IMR-90 (cell line): ENCODE results near the gene TBC1D4. TPM values are rescaled to one million over a fixed set of nuclear protein-coding genes. Genes with fewer than 3 reads are reported as not detected.

Experiments used
- ATAC-seq: fragments of 200-7000 bp; cut with Tn5 transposase; 2 replicates; pipeline ENCODE4 v1.9.1; 2020; ENCODE audit warnings: low read depth, mild to moderate bottlenecking, moderate library complexity
- BruUV-seq: library from RNA; stranded (reverse); fragments of 400-500 nt; replicated peaks from 2 replicates; lab custom pipeline; 2021; lab: Mats Ljungman, UMichigan
- CTCF ChIA-PET: fragments of 300-600 bp; formaldehyde crosslinking; extraction: SDS; loops from one replicate; lab custom pipeline; 2021; ENCODE audit warnings: antibody characterized with exemption; lab: Yijun Ruan, JAX
- POLR2A ChIA-PET: fragments of 300-600 bp; sonication (Branson Sonifier 250); formaldehyde crosslinking; loops from one replicate; lab custom pipeline; 2022; ENCODE audit warnings: antibody characterized with exemption; ENCODE audit not compliant: unreplicated experiment; lab: Charles Lee
- DNase-seq: peaks from one replicate; pipeline ENCODE4 v3.0.0; 2013
- H2AFZ ChIP-seq: replicated peaks from 2 replicates; pipeline ENCODE3; 2013; ENCODE audit warnings: low read length, mild to moderate bottlenecking; ENCODE audit not compliant: poor library complexity
- H2AK5ac ChIP-seq: 2 replicates; pipeline ENCODE4 v1.6.1; 2013; ENCODE audit warnings: low read depth, low read length, inconsistent platforms
- H2AK9ac ChIP-seq: replicated peaks from 2 replicates; pipeline ENCODE3; 2013; ENCODE audit warnings: mild to moderate bottlenecking, low read depth, low read length, moderate library complexity; ENCODE audit not compliant: poor library complexity
- H2BK120ac ChIP-seq: 2 replicates; pipeline ENCODE4 v1.6.1; 2013; ENCODE audit warnings: low read depth, low read length, inconsistent platforms
- H2BK15ac ChIP-seq: 3 replicates; pipeline ENCODE4 v1.6.1; 2013; ENCODE audit warnings: low read depth, low read length, inconsistent platforms
- H2BK20ac ChIP-seq: 2 replicates; pipeline ENCODE4 v1.6.1; 2013; ENCODE audit warnings: low read depth, mild to moderate bottlenecking, inconsistent platforms, low read length, moderate library complexity
- H2BK5ac ChIP-seq: 2 replicates; pipeline ENCODE4 v1.6.1; 2013; ENCODE audit warnings: mild to moderate bottlenecking, low read depth, low read length, inconsistent platforms; ENCODE audit not compliant: poor library complexity, severe bottlenecking
- H3K14ac ChIP-seq: replicated peaks from 2 replicates; pipeline ENCODE4 v1.6.1; 2013; ENCODE audit warnings: low read depth, low read length, inconsistent platforms
- H3K18ac ChIP-seq: 2 replicates; pipeline ENCODE4 v1.6.1; 2013; ENCODE audit warnings: low read depth, low read length, control low read depth
- H3K23ac ChIP-seq: 2 replicates; pipeline ENCODE4 v1.6.1; 2013; ENCODE audit warnings: low read depth, low read length, inconsistent platforms
- H3K27ac ChIP-seq: 2 replicates; pipeline ENCODE4 v1.5.1; 2013; ENCODE audit warnings: mild to moderate bottlenecking, control low read depth, low read length; ENCODE audit not compliant: insufficient read depth
- H3K27me3 ChIP-seq: 2 replicates; pipeline ENCODE4 v1.6.1; 2013; ENCODE audit warnings: low read length; ENCODE audit not compliant: control insufficient read depth, insufficient read depth
- H3K36me3 ChIP-seq: 2 replicates; pipeline ENCODE4 v1.6.1; 2013; ENCODE audit warnings: low read length, mixed read lengths; ENCODE audit not compliant: control insufficient read depth, insufficient read depth
- H3K4ac ChIP-seq: 2 replicates; pipeline ENCODE4 v1.6.1; 2013; ENCODE audit warnings: low read depth, low read length, inconsistent platforms
- H3K4me1 ChIP-seq: 2 replicates; pipeline ENCODE4 v1.6.1; 2013; ENCODE audit warnings: low read length, mixed read lengths; ENCODE audit not compliant: control insufficient read depth, insufficient read depth
- H3K4me2 ChIP-seq: 2 replicates; pipeline ENCODE4 v1.6.1; 2013; ENCODE audit warnings: low read depth, mild to moderate bottlenecking, control low read depth, low read length, moderate library complexity
- H3K4me3 ChIP-seq: 2 replicates; pipeline ENCODE4 v1.5.1; 2013; ENCODE audit warnings: low read depth, mild to moderate bottlenecking, control low read depth, low read length, moderate library complexity; ENCODE audit not compliant: insufficient read depth
- H3K56ac ChIP-seq: 2 replicates; pipeline ENCODE4 v1.6.1; 2013; ENCODE audit warnings: low read length, inconsistent platforms; ENCODE audit not compliant: insufficient read depth; ENCODE audit errors: extremely low read depth
- H3K79me1 ChIP-seq, 2 experiments: 2 replicates each; pipeline ENCODE4 v1.6.1; 2013; ENCODE audit warnings: low read length in 2 of 2, inconsistent platforms in 1 of 2, low read depth in 1 of 2
- H3K9ac ChIP-seq: 2 replicates; pipeline ENCODE4 v1.6.1; 2013; ENCODE audit warnings: low read depth, low read length, control low read depth
- H3K9me1 ChIP-seq: 2 replicates; pipeline ENCODE4 v1.6.1; 2013; ENCODE audit warnings: low read length, inconsistent platforms; ENCODE audit not compliant: insufficient read depth
- H3K9me3 ChIP-seq: 2 replicates; pipeline ENCODE4 v1.6.1; 2013; ENCODE audit warnings: low read length; ENCODE audit not compliant: control insufficient read depth, insufficient read depth
- H4K20me1 ChIP-seq: 2 replicates; pipeline ENCODE4 v1.6.1; 2013; ENCODE audit warnings: low read length, inconsistent platforms; ENCODE audit not compliant: insufficient read depth
- H4K5ac ChIP-seq: 2 replicates; pipeline ENCODE4 v1.6.1; 2013; ENCODE audit warnings: mild to moderate bottlenecking, low read depth, low read length, control low read depth
- H4K8ac ChIP-seq, 2 experiments: 2 replicates each; pipeline ENCODE4 v1.6.1; 2013; ENCODE audit warnings: low read depth in 2 of 2, low read length in 2 of 2, control low read depth in 1 of 2, inconsistent platforms in 1 of 2
- H4K91ac ChIP-seq: 2 replicates; pipeline ENCODE4 v1.6.1; 2013; ENCODE audit warnings: low read depth, low read length, inconsistent platforms; ENCODE audit not compliant: insufficient read depth
- BHLHE40 ChIP-seq: fragments of 150-350 bp; IDR thresholded peaks from 2 replicates; pipeline ENCODE4 v1.6.1; 2016; ENCODE audit warnings: mild to moderate bottlenecking, low read depth, low read length
- CEBPB ChIP-seq: IDR thresholded peaks from 2 replicates; pipeline ENCODE4 v1.6.1; 2012; ENCODE audit warnings: low read depth, low read length, improper control_type of control experiment
- CTCF ChIP-seq: conservative IDR thresholded peaks from 2 replicates; pipeline ENCODE4 v1.5.1; 2012; ENCODE audit warnings: mild to moderate bottlenecking, low read depth, low read length, improper control_type of control experiment
- FOS ChIP-seq: fragments of 150-350 bp; IDR thresholded peaks from 2 replicates; pipeline ENCODE4 v1.6.1; 2016; ENCODE audit warnings: low read depth, low read length
- MXI1 ChIP-seq: IDR thresholded peaks from 2 replicates; pipeline ENCODE4 v1.6.1; 2012; ENCODE audit warnings: low read depth, mild to moderate bottlenecking, low read length, moderate library complexity, borderline replicate concordance
- RCOR1 ChIP-seq: IDR thresholded peaks from 2 replicates; pipeline ENCODE4 v1.6.1; 2012; ENCODE audit warnings: mild to moderate bottlenecking, low read length, improper control_type of control experiment; ENCODE audit not compliant: insufficient replicate concordance
- RFX5 ChIP-seq: IDR thresholded peaks from 2 replicates; pipeline ENCODE4 v1.8.0; 2012; ENCODE audit warnings: low read depth, mild to moderate bottlenecking, low read length, moderate library complexity
- WGBS, 2 experiments: methylation state at CpG; one replicate each; pipeline versions ENCODE4 v1.1.5 to v1.1.7; 2013; ENCODE audit warnings: missing lambda C conversion rate in 2 of 2; ENCODE audit not compliant: insufficient read length in 1 of 2; ENCODE audit errors: extremely low coverage in 2 of 2; 5-methylcytosine and 5-hydroxymethylcytosine counted together
- dilution Hi-C: fragments of 300-500 bp; cut with HindIII; formaldehyde crosslinking; loops from one replicate; pipeline ENCODE4 v1.14.3; 2018; ENCODE audit warnings: low sequenced_read_pairs; ENCODE audit not compliant: unreplicated experiment
- in situ Hi-C: fragments of 300-500 bp; cut with MboI; formaldehyde crosslinking; loops from 3 replicates; pipeline ENCODE4 v1.14.3; 2019; ENCODE audit warnings: low sequenced_read_pairs, inconsistent platforms, mixed read lengths
- intact Hi-C: fragments of 100-400 bp; cut with micrococcal nuclease; formaldehyde crosslinking; loops from 2 replicates; pipeline ENCODE4 v1.10.0; 2022
- polyA plus RNA-seq, 3 experiments: library from polyadenylated mRNA; depleted of rRNA; stranded (reverse); fragments of >200 nt; gene quantifications; 2 replicates each; pipeline ENCODE4 v1.2.3, GENCODE V29; 2012; ENCODE audit warnings: low replicate concordance in 1 of 3
- total RNA-seq: library from RNA; depleted of rRNA; stranded (reverse); fragments of >200 nt; gene quantifications from 2 replicates; pipeline ENCODE4 v1.2.3, GENCODE V29; 2012

Gene TBC1D4
- total and polyA plus RNA-seq, 2 of the 4 experiments (the other 2 are of a cell fraction): 7.5 to 22.8 TPM

GRCh38 chr13:75366380-75367280 is 115.3 kb downstream of the TBC1D4 start (continued):
- no peak for TF ChIP-seq RFX5
- no peak for TF ChIP-seq CEBPB
- no peak for TF ChIP-seq RCOR1

- CTCF ChIA-PET: interaction anchor here (1.0 to 1.5 kb wide), 3 partner anchors 10 to 121 kb away, joined by 4 to 6 read pairs (median 5); no protein-coding TSS in a partner anchor
- peak overlapping the region; percentile 84 for H2BK120ac ChIP-seq
- peak overlapping the region; percentile 20; the same call in 1 of the 2 replicates for H3K9ac ChIP-seq
- H3K4me1 ChIP-seq: peaks cover 10% of the 10 kb centered on the region; the same call in 1 of the 2 replicates
- no peak overlapping the region for H2AK9ac ChIP-seq
- peaks cover 8 to 26% of the 10 kb centered on the region in 2 experiments; a peak in 2 of 4 replicates for H3K79me1 ChIP-seq
- no TSS peak for BruUV-seq
- peak; percentile 86 for DNase-seq
- no peak overlapping the region for H2AK5ac ChIP-seq
- peak; percentile 71 for ATAC-seq
- POLR2A ChIA-PET: no interaction called here
- peak overlapping the region; percentile 77 for H3K14ac ChIP-seq
- peak overlapping the region; percentile 58; the same call in 2 of the 3 replicates for H2BK15ac ChIP-seq
- H2BK5ac ChIP-seq: peak overlapping the region; percentile 86
- peak overlapping the region; percentile 75 for H2BK20ac ChIP-seq
- no peaks in the 10 kb centered on the region for H3K27me3 ChIP-seq
- H4K91ac ChIP-seq: peak overlapping the region; percentile 47; the same call in 1 of the 2 replicates
- H3K9me3 ChIP-seq: no peaks in the 10 kb centered on the region
- H3K9me1 ChIP-seq: peaks cover 6% of the 10 kb centered on the region
- peak overlapping the region; percentile 64; the same call in 1 of the 2 replicates for H3K23ac ChIP-seq
- peak overlapping the region; percentile 65 for H3K56ac ChIP-seq
- intact Hi-C loops (no loop called here), in situ Hi-C loops (no loop called here), dilution Hi-C loops (no loop called here)
- peak overlapping the region; percentile 61; the same call in 1 of the 2 replicates for H3K4ac ChIP-seq
- H3K27ac ChIP-seq: no peak overlapping the region
- WGBS, 2 experiments: no CpG with 5 or more reads among the region's 5 CpGs
- H4K8ac ChIP-seq: peak overlapping the region; percentile 14 to 78; a peak in 2 of 4 replicates
- H3K4me3 ChIP-seq: peak overlapping the region; percentile 9; the same call in 1 of the 2 replicates
- peak overlapping the region; percentile 72; the same call in 1 of the 2 replicates for H4K5ac ChIP-seq
- peak overlapping the region; percentile 42; the same call in 1 of the 2 replicates for H3K18ac ChIP-seq
- H3K4me2 ChIP-seq: peak overlapping the region; percentile 87
- no peaks in the 10 kb centered on the region for H3K36me3 ChIP-seq
- H4K20me1 ChIP-seq: no peaks in the 10 kb centered on the region
- H2AFZ ChIP-seq: no peak overlapping the region
- peak; percentile 27; the same call in 1 of the 2 replicates for TF ChIP-seq CTCF
- TF ChIP-seq MXI1: no peak
- peak; percentile 10; the same call in 1 of the 2 replicates for TF ChIP-seq CEBPB
- peak; percentile 34 for TF ChIP-seq FOS
- 0 out of 2 replicates have a peak, but pooled peaks have one; percentile 11 for TF ChIP-seq BHLHE40
Observed at GRCh38 chr13:75365724-75366173, 116.2 kb downstream of the TBC1D4 start.
